DMS153 treated with DMSO at 0.1 percent for 48 hours (cell line): ENCODE results near the gene PRKAR1B.
"Not testable (repeated sequence)": the region's sequence is repeated elsewhere in the genome, so short reads cannot be mapped to it uniquely, and the experiment has no call there.

Source experiments
- DNase-seq: peaks from one replicate; lab custom pipeline; 2025; ENCODE audit not compliant: unreplicated experiment; lab: John Stamatoyannopoulos, UW

Gene PRKAR1B

GRCh38 chr7:562789-563628, 164.1 kb downstream of the PRKAR1B start:
- DNase-seq = no peak

- no peak for DNase-seq
Observed at GRCh38 chr7:562374-562675, 164.8 kb downstream of the PRKAR1B start.

- DNase-seq = no peak
Observed at GRCh38 chr7:561631-562373, 165.3 kb downstream of the PRKAR1B start.

GRCh38 chr7:560966-561630, 166.0 kb downstream of the PRKAR1B start:
- DNase-seq = no peak

GRCh38 chr7:559396-559705, 167.7 kb downstream of the PRKAR1B start:
- no peak for DNase-seq

- no peak for DNase-seq
Observed at GRCh38 chr7:557558-557881, 169.6 kb downstream of the PRKAR1B start.

GRCh38 chr7:556837-557557, 170.1 kb downstream of the PRKAR1B start:
- DNase-seq = no peak

GRCh38 chr7:556291-556826, 170.7 kb downstream of the PRKAR1B start:
- DNase-seq = no peak

- no peak for DNase-seq
Observed at GRCh38 chr7:555551-556160, 171.4 kb downstream of the PRKAR1B start.

GRCh38 chr7:553636-554111, 173.4 kb downstream of the PRKAR1B start:
- DNase-seq = no peak

- no peak for DNase-seq
Observed at GRCh38 chr7:552868-553635, 174.0 kb downstream of the PRKAR1B start.

- DNase-seq = not testable (repeated sequence)
Observed at GRCh38 chr7:552151-552867, 174.8 kb downstream of the PRKAR1B start.

- not testable (repeated sequence) for DNase-seq
Observed at GRCh38 chr7:551615-551970, 175.5 kb downstream of the PRKAR1B start.

- DNase-seq = no peak
Observed at GRCh38 chr7:550881-551614, 176.0 kb downstream of the PRKAR1B start.

- DNase-seq = no peak
Observed at GRCh38 chr7:549891-550625, 177.0 kb downstream of the PRKAR1B start.

- no peak for DNase-seq
Observed at GRCh38 chr7:549066-549890, 177.8 kb downstream of the PRKAR1B start.

- no peak for DNase-seq
Observed at GRCh38 chr7:548401-548800, 178.7 kb downstream of the PRKAR1B start.
